Measurements from ENCODE around the gene SUCLG1.

GRCh38 chr2:84449055-84449454, 10.0 kb downstream of the SUCLG1 start:
- TF ChIP-seq POLR2A (IDR thresholded peaks at IDR 0.05) (no peak), CTCF (IDR thresholded peaks at IDR 0.05) (no peak)

All from testis (tissue), 2 donors.